ENCODE data around the gene CLEC16A.

Gene CLEC16A

DNA sequence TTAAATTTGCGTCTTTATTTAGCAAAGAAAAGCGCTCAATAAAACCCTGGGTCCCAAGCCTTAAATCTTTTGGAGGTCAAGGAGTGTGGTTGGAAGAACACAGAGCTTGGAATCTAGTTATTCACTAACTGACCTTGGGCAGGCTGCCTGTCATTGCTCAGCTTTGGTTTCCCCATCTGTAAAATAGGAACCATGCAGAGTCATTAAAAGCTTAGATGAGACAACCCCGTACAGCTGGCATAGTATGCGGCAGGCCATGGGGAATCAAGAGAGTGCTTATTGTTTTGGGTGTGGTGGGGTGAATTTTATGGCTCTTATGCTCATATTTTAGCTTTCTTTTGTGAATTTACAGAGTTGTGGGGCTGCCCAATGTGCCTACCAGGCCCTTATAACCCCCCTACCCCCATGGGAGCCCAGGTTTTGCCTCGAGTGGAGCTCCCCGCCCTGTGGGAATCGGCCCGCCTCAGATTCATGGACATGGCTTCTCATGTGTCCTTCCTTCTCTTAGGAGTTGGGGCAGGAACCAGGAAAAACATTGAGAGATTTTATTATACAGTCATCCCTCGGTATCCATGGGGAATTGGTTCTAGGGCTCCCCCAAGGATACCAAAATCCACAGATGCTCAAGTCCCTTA lies 113.5 kb downstream of the CLEC16A start:
- no peak for TF ChIP-seq TEAD4 (IDR thresholded peaks at IDR 0.05)
- TF ChIP-seq TCF12 (IDR thresholded peaks at IDR 0.05; ENCODE audit: low read depth) = no peak
- TF ChIP-seq, protein P1, sequence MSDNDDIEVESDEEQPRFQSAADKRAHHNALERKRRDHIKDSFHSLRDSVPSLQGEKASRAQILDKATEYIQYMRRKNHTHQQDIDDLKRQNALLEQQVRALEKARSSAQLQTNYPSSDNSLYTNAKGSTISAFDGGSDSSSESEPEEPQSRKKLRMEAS (IDR thresholded peaks at IDR 0.05) = no peak
- TF ChIP-seq RAD21 (IDR thresholded peaks at IDR 0.05; ENCODE audit: low read depth) = no peak
- no peak for TF ChIP-seq CREB1 (IDR thresholded peaks at IDR 0.05; ENCODE audit: low read depth)
- no peak for TF ChIP-seq EGR1 (IDR thresholded peaks at IDR 0.05)
- TF ChIP-seq NFIC (IDR thresholded peaks at IDR 0.05) = no peak
- no peak for TF ChIP-seq FOXM1 (IDR thresholded peaks at IDR 0.05; ENCODE audit: borderline replicate concordance, low read depth)
- no peak for TF ChIP-seq YY1 (IDR thresholded peaks at IDR 0.05; ENCODE audit: low read depth)
- no peak for TF ChIP-seq CEBPB (IDR thresholded peaks at IDR 0.05)
- no peak for TF ChIP-seq EP300 (IDR thresholded peaks at IDR 0.05; ENCODE audit: borderline replicate concordance)
- TF ChIP-seq, protein P2, sequence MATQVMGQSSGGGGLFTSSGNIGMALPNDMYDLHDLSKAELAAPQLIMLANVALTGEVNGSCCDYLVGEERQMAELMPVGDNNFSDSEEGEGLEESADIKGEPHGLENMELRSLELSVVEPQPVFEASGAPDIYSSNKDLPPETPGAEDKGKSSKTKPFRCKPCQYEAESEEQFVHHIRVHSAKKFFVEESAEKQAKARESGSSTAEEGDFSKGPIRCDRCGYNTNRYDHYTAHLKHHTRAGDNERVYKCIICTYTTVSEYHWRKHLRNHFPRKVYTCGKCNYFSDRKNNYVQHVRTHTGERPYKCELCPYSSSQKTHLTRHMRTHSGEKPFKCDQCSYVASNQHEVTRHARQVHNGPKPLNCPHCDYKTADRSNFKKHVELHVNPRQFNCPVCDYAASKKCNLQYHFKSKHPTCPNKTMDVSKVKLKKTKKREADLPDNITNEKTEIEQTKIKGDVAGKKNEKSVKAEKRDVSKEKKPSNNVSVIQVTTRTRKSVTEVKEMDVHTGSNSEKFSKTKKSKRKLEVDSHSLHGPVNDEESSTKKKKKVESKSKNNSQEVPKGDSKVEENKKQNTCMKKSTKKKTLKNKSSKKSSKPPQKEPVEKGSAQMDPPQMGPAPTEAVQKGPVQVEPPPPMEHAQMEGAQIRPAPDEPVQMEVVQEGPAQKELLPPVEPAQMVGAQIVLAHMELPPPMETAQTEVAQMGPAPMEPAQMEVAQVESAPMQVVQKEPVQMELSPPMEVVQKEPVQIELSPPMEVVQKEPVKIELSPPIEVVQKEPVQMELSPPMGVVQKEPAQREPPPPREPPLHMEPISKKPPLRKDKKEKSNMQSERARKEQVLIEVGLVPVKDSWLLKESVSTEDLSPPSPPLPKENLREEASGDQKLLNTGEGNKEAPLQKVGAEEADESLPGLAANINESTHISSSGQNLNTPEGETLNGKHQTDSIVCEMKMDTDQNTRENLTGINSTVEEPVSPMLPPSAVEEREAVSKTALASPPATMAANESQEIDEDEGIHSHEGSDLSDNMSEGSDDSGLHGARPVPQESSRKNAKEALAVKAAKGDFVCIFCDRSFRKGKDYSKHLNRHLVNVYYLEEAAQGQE (IDR thresholded peaks at IDR 0.05; ENCODE audit: low read depth) = no peak
- no peak for TF ChIP-seq ZBTB7A (IDR thresholded peaks at IDR 0.05; ENCODE audit: low read depth)
- no peak for TF ChIP-seq TAF1 (IDR thresholded peaks at IDR 0.05; ENCODE audit: low read depth)
- TF ChIP-seq, protein P3, sequence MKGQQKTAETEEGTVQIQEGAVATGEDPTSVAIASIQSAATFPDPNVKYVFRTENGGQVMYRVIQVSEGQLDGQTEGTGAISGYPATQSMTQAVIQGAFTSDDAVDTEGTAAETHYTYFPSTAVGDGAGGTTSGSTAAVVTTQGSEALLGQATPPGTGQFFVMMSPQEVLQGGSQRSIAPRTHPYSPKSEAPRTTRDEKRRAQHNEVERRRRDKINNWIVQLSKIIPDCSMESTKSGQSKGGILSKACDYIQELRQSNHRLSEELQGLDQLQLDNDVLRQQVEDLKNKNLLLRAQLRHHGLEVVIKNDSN (IDR thresholded peaks at IDR 0.05) = no peak

DNA sequence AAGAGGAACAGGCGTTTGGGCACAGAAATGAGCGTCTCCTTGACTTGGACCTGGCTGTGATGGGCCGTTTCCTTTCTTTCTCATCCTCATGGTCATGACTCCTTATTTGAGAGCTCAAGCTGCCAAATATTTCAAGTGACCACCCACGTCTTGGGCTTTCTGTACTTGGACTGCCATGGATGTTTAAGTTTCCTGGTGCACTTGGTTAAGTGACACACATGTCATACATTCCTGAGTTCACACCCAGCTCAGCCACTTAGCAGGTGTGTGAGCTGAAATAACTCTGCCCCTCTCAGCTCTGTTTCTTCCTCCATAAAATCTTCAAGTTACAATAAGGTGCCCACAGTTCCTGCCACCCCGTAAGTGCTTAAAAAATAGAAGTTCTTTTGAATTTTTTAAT lies 114.5 kb downstream of the CLEC16A start:
- TF ChIP-seq TEAD4 (IDR thresholded peaks at IDR 0.05) (0 out of 2 replicates have a peak, but pooled peaks have one; percentile 16), ZBTB7A (IDR thresholded peaks at IDR 0.05; ENCODE audit: low read depth) (no peak), CEBPB (IDR thresholded peaks at IDR 0.05) (no peak)
- TF ChIP-seq, protein P3 (IDR thresholded peaks at IDR 0.05) = no peak

DNA sequence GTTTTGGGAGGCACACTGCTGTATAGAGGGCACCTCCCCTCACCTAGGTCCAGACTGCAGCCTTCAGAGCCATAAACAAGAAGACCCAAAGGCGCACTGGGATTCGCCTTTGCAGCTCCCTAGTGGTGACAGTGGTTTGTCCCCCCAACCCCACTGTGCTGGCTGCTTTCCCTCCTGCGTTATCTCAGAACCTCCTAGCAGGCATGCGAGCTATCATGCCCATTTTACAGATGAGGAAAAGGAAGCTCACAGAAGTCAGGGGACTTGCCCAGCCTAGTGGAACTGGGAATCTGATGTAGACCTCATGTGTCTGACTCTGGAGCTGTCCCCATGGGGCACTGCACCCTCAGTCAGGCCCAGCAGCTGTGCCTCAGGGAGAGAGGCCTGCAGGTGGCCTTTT lies 115.2 kb downstream of the CLEC16A start:
- TF ChIP-seq EGR1 (IDR thresholded peaks at IDR 0.05) = no peak
- no peak for TF ChIP-seq RAD21 (IDR thresholded peaks at IDR 0.05; ENCODE audit: low read depth)
- no peak for TF ChIP-seq ZBTB7A (IDR thresholded peaks at IDR 0.05; ENCODE audit: low read depth)
- TF ChIP-seq FOXM1 (IDR thresholded peaks at IDR 0.05; ENCODE audit: borderline replicate concordance, low read depth) = no peak
- no peak for TF ChIP-seq TEAD4 (IDR thresholded peaks at IDR 0.05)
- no peak for TF ChIP-seq EP300 (IDR thresholded peaks at IDR 0.05; ENCODE audit: borderline replicate concordance)
- TF ChIP-seq CEBPB (IDR thresholded peaks at IDR 0.05) = no peak
- TF ChIP-seq TAF1 (IDR thresholded peaks at IDR 0.05; ENCODE audit: low read depth) = no peak
- TF ChIP-seq CREB1 (IDR thresholded peaks at IDR 0.05; ENCODE audit: low read depth) = no peak
- TF ChIP-seq, protein P3 (IDR thresholded peaks at IDR 0.05) = no peak
- TF ChIP-seq TCF12 (IDR thresholded peaks at IDR 0.05; ENCODE audit: low read depth) = no peak
- TF ChIP-seq YY1 (IDR thresholded peaks at IDR 0.05; ENCODE audit: low read depth) = no peak
- no peak for TF ChIP-seq NFIC (IDR thresholded peaks at IDR 0.05)
- TF ChIP-seq, protein P2 (IDR thresholded peaks at IDR 0.05; ENCODE audit: low read depth) = no peak
- TF ChIP-seq, protein P1 (IDR thresholded peaks at IDR 0.05) = no peak

DNA sequence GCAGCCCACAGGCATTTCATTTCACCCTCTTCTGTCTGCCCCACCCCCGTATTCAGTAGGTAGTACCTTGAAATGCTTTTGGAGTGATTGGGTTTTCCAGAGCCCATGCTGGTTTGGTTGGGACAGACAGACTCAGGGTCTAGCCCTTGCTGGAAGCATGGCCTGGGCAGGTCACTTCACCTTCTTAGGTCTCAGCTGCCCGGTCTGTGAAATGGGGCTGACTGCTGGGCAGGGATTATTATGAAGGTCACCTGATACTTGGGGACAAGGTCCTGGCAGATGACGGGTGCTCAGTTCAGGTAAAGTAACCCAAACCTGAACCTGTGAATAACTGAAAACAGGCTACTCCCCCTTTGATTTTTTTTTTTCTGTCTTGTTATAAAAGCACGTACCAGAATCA lies 116.0 kb downstream of the CLEC16A start:
- no peak for TF ChIP-seq EGR1 (IDR thresholded peaks at IDR 0.05)
- TF ChIP-seq NFIC (IDR thresholded peaks at IDR 0.05) = no peak
- TF ChIP-seq, protein P1 (IDR thresholded peaks at IDR 0.05) = no peak
- TF ChIP-seq, protein P3 (IDR thresholded peaks at IDR 0.05) = no peak
- TF ChIP-seq, protein P2 (IDR thresholded peaks at IDR 0.05; ENCODE audit: low read depth) = no peak
- TF ChIP-seq EP300 (IDR thresholded peaks at IDR 0.05; ENCODE audit: borderline replicate concordance) = no peak
- no peak for TF ChIP-seq FOXM1 (IDR thresholded peaks at IDR 0.05; ENCODE audit: borderline replicate concordance, low read depth)
- TF ChIP-seq TAF1 (IDR thresholded peaks at IDR 0.05; ENCODE audit: low read depth) = no peak
- TF ChIP-seq ZBTB7A (IDR thresholded peaks at IDR 0.05; ENCODE audit: low read depth) = no peak
- TF ChIP-seq YY1 (IDR thresholded peaks at IDR 0.05; ENCODE audit: low read depth) = no peak
- no peak for TF ChIP-seq RAD21 (IDR thresholded peaks at IDR 0.05; ENCODE audit: low read depth)
- TF ChIP-seq CREB1 (IDR thresholded peaks at IDR 0.05; ENCODE audit: low read depth) = no peak
- TF ChIP-seq TCF12 (IDR thresholded peaks at IDR 0.05; ENCODE audit: low read depth) = no peak
- TF ChIP-seq TEAD4 (IDR thresholded peaks at IDR 0.05) = no peak
